PC-3 (cell line): ENCODE data around the gene TLR8.

Experiments
- EZH2 ChIP-seq: fragments of 300-600 bp; sonication (generic); IDR thresholded peaks from one replicate; pipeline ENCODE4 v1.6.1; 2017; ENCODE audit warnings: antibody characterized with exemption, mild to moderate bottlenecking, low read length; ENCODE audit not compliant: unreplicated experiment
- EZH2phosphoT487 ChIP-seq: fragments of 300-600 bp; sonication (generic); IDR thresholded peaks from 2 replicates; pipeline ENCODE4 v1.6.1; 2018; ENCODE audit warnings: mild to moderate bottlenecking, antibody characterized with exemption, low read length, borderline replicate concordance
- TF ChIP-seq, protein P1 (sequence below): fragments of 300-600 bp; sonication (generic); conservative IDR thresholded peaks from 2 replicates; pipeline ENCODE4 v1.5.1; 2017; ENCODE audit warnings: antibody characterized with exemption, low read depth, mild to moderate bottlenecking, low read length

DNA sequence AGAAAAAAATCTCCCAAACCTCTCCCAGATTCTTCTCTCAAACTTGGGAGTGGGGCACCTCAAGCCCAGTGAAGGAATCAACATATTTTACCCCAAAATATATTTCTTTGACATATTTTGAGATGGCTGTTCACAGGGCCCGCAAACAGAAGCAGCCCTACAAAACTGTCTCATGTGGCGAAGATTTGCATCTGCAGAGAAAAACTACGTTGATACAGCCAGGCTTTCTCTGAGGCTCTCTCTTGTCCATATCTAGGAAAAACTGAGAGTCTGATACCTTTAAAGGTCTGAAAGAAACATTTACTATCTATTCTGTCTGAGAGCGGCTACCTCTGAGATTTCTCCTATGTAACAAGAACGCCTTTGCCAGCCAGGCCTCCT lies 45.2 kb downstream of the TLR8 start:
- TF ChIP-seq, protein P1, sequence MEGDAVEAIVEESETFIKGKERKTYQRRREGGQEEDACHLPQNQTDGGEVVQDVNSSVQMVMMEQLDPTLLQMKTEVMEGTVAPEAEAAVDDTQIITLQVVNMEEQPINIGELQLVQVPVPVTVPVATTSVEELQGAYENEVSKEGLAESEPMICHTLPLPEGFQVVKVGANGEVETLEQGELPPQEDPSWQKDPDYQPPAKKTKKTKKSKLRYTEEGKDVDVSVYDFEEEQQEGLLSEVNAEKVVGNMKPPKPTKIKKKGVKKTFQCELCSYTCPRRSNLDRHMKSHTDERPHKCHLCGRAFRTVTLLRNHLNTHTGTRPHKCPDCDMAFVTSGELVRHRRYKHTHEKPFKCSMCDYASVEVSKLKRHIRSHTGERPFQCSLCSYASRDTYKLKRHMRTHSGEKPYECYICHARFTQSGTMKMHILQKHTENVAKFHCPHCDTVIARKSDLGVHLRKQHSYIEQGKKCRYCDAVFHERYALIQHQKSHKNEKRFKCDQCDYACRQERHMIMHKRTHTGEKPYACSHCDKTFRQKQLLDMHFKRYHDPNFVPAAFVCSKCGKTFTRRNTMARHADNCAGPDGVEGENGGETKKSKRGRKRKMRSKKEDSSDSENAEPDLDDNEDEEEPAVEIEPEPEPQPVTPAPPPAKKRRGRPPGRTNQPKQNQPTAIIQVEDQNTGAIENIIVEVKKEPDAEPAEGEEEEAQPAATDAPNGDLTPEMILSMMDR: no peak
- TF ChIP-seq EZH2 (no peak), EZH2phosphoT487 (no peak)
